ENCODE data around the gene GPNMB. TPM values are rescaled to one million over a fixed set of nuclear protein-coding genes. Genes with fewer than 3 reads are reported as not detected.
A peak's percentile ranks its signal among the peaks of the same experiment; 100 is the strongest.

Gene GPNMB
- total RNA-seq, 1 experiment from 2014 or later: 1.2 TPM

- Mint-ChIP-seq H3K27me3 (ENCODE audit: low read depth) (peaks cover 22% of the 10 kb centered on the region), H3K36me3 (ENCODE audit: insufficient read depth in 1 of 3, low read depth in 3 of 3) (peaks cover 10 to 26% (median 22%) of the 10 kb centered on the region in 3 experiments; a peak in 6 of 7 replicates), H3K27ac (peak within 1 kb of the TSS; percentile 82 to 98 (median 93); a peak in 5 of 7 replicates), H3K4me3 (peak within 1 kb of the TSS; percentile 93 to 94), H3K9me3 (no peaks in the 10 kb centered on the region), H3K4me1 (peaks cover 16 to 18% of the 10 kb centered on the region in 2 experiments)
- Histone ChIP-seq H3K27ac (ENCODE audit: insufficient read length, low read depth, low read length) (no peak within 1 kb of the TSS), H3K14ac (ENCODE audit: insufficient read depth, low read length) (peak within 1 kb of the TSS; percentile 75), H3K18ac (ENCODE audit: insufficient read length, low read depth, low read length) (peak within 1 kb of the TSS; percentile 56), H2BK12ac (ENCODE audit: insufficient read length, low read depth, low read length) (no peak within 1 kb of the TSS), H2BK15ac (ENCODE audit: low read depth, low read length) (no peak within 1 kb of the TSS), H3K4ac (ENCODE audit: low read depth, low read length) (no peak within 1 kb of the TSS), H4K5ac (ENCODE audit: insufficient read length, low read depth, low read length) (no peak within 1 kb of the TSS), H2AFZ (ENCODE audit: low read length) (no peak within 1 kb of the TSS), H3K23me2 (ENCODE audit: insufficient read length, low read depth, low read length, poor library complexity, severe bottlenecking) (peaks cover 8% of the 10 kb centered on the region), H4K20me1 (ENCODE audit: control insufficient read depth, insufficient read depth, insufficient read length) (no peaks in the 10 kb centered on the region), H3K23ac (ENCODE audit: insufficient read length, low read depth, low read length) (no peak within 1 kb of the TSS), H3K9ac (ENCODE audit: extremely low read depth, insufficient read length, low read length) (peak within 1 kb of the TSS; percentile 90), H4K8ac (replicated peaks; ENCODE audit: insufficient read length, low read depth, low read length) (no peak within 1 kb of the TSS), H3K9me3 (ENCODE audit: control insufficient read depth, low read depth, low read length) (no peaks in the 10 kb centered on the region), H4K91ac (ENCODE audit: insufficient read length, low read depth, low read length) (no peak within 1 kb of the TSS), H3T11ph (ENCODE audit: low read length) (no peak within 1 kb of the TSS), H3K4me1 (ENCODE audit: insufficient read depth, low read length) (peaks cover 2% of the 10 kb centered on the region; the same call in 1 of the 2 replicates), H2AK5ac (ENCODE audit: insufficient read length, low read length) (no peak within 1 kb of the TSS), H2BK20ac (ENCODE audit: low read depth, low read length, poor library complexity, severe bottlenecking) (no peak within 1 kb of the TSS), H2BK120ac (ENCODE audit: low read depth, low read length, poor library complexity, severe bottlenecking) (no peak within 1 kb of the TSS), H3K56ac (ENCODE audit: insufficient read length, low read depth, low read length) (no peak within 1 kb of the TSS), H3K79me1 (ENCODE audit: insufficient read depth, low read depth, low read length, poor library complexity, severe bottlenecking) (no peaks in the 10 kb centered on the region), H2BK5ac (ENCODE audit: insufficient read length, low read length) (no peak within 1 kb of the TSS), H3K79me2 (ENCODE audit: insufficient read depth, low read length) (peaks cover 10% of the 10 kb centered on the region; the same call in 1 of the 2 replicates), H3K27me3 (ENCODE audit: insufficient read depth, low read length) (no peaks in the 10 kb centered on the region), H3K4me2 (ENCODE audit: insufficient read depth, insufficient read length, low read length) (peak within 1 kb of the TSS; percentile 99)
- TF ChIP-seq CTCF (conservative IDR thresholded peaks at IDR 0.05): no peak
- no CpG with 5 or more reads among the region's 59 CpGs for WGBS (ENCODE audit: extremely low coverage, insufficient read length, low lambda C conversion rate)
- peak; percentile 94 for DNase-seq
Observed at GRCh38 chr7:23298885-23299769, 52.6 kb downstream of the GPNMB start, which contains the start of gene MALSU1. MALSU1 (plus strand) TSS chr7:23299339; CDS start chr7:23299353, 14 bp downstream.
